SKM-1 (cell line): Measurements from ENCODE around the gene TMSB4X.

Experiments
- DNase-seq: peaks from one replicate; lab custom pipeline; 2025; ENCODE audit not compliant: unreplicated experiment; lab: John Stamatoyannopoulos, UW

The TMSB4X gene

GRCh38 chrX:13022926-13023325, 48.0 kb downstream of the TMSB4X start:
- no peak for DNase-seq

DNA sequence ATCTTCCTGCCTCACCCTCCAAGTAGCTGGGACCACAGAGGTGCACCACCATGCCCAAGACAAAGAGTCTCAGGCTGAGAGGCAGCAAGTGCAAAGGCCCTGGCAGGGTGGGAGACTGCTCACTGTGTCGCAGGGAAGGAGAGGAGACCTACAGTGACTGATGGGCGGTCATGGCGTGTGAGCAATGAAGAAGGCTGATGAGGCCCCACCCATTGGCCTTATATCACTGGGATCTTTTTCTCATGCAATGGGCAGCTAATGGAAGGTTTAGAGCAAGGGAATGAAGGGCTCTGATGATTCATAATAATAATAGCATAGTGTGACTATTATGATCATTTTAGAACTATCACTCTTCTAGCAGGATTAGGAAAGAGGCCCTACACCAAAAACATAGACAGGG, 48.7 kb downstream of the TMSB4X start:
- no peak for DNase-seq

GRCh38 chrX:13023979-13024378, 49.1 kb downstream of the TMSB4X start:
- no peak for DNase-seq

DNA sequence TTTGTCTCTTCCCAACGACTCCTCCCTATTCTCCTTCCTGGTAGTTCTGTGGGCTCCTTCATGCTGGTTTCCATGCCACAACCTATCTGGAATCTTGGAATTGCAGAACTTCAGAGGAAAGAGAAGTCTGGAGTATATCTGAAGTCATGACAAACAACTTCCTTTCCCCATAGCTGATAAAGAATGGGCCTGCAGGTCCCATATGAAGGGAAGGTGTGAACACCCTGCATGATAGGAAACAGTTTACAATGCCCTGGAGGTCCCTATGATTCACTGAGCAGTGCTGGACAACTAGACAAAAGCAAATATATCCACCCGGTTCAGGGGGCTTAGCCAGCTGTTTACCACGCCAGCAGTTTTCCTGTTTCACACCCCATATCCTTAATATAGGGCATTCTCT, 50.1 kb downstream of the TMSB4X start:
- no peak for DNase-seq
